ENCODE results near the gene IGFL3.

GRCh38 chr19:46113726-46114125 is 10.8 kb downstream of the IGFL3 start:
- TF ChIP-seq, protein P1, sequence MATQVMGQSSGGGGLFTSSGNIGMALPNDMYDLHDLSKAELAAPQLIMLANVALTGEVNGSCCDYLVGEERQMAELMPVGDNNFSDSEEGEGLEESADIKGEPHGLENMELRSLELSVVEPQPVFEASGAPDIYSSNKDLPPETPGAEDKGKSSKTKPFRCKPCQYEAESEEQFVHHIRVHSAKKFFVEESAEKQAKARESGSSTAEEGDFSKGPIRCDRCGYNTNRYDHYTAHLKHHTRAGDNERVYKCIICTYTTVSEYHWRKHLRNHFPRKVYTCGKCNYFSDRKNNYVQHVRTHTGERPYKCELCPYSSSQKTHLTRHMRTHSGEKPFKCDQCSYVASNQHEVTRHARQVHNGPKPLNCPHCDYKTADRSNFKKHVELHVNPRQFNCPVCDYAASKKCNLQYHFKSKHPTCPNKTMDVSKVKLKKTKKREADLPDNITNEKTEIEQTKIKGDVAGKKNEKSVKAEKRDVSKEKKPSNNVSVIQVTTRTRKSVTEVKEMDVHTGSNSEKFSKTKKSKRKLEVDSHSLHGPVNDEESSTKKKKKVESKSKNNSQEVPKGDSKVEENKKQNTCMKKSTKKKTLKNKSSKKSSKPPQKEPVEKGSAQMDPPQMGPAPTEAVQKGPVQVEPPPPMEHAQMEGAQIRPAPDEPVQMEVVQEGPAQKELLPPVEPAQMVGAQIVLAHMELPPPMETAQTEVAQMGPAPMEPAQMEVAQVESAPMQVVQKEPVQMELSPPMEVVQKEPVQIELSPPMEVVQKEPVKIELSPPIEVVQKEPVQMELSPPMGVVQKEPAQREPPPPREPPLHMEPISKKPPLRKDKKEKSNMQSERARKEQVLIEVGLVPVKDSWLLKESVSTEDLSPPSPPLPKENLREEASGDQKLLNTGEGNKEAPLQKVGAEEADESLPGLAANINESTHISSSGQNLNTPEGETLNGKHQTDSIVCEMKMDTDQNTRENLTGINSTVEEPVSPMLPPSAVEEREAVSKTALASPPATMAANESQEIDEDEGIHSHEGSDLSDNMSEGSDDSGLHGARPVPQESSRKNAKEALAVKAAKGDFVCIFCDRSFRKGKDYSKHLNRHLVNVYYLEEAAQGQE (IDR thresholded peaks at IDR 0.05; ENCODE audit: low read depth): no peak
- TF ChIP-seq EP300 (IDR thresholded peaks at IDR 0.05; ENCODE audit: borderline replicate concordance) (no peak), CEBPB (IDR thresholded peaks at IDR 0.05) (no peak), TAF1 (IDR thresholded peaks at IDR 0.05; ENCODE audit: low read depth) (no peak), NFIC (IDR thresholded peaks at IDR 0.05) (no peak), CREB1 (IDR thresholded peaks at IDR 0.05; ENCODE audit: low read depth) (no peak), ZBTB7A (IDR thresholded peaks at IDR 0.05; ENCODE audit: low read depth) (no peak), FOXM1 (IDR thresholded peaks at IDR 0.05; ENCODE audit: borderline replicate concordance, low read depth) (no peak)
